ENCODE data around the gene NUP210L.

The NUP210L gene

GRCh38 chr1:154154534-154155191 is at the start of gene NUP210L:
NUP210L (minus strand) TSS chr1:154155073.
- DNase-seq, result no peak

DNA sequence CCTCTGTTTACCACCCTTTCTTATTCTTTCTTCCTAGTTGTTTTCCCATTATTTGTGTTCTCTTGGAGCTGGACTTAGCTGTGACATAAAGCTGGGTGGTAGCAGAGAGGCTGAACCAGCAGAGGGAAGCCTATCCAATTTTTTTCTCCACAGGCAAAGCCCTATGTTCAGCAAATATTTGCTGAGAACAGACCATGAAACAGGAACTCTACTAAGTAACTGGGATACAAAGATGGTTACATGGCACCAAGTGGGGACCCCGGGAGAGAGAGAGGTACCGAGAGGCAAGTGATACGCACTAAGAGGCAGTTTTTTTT is 44.6 kb upstream of the NUP210L start:
- no peak for DNase-seq

GRCh38 chr1:154198756-154199562 is 44.1 kb upstream of the NUP210L start:
- peak; percentile 45 for DNase-seq

DNA sequence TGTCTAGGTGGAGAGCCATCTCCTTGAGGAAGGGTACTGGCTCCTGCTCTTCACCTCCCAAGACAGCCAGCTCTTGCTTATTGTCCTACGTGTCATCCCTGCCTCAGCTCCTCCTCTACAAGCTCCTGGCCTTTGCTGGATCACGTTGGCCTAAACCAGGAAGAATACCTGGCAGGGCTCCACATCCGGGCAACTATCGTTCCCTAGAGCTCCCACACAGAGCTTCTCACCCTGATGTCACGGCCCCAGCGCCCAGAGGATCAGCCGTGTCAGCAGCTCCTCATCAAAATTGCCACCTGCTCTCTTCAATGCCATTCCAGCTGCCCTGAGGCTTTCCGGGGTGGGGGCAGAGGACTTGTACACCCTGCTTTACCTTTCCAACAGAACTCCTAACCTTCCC is 38.9 kb upstream of the NUP210L start:
- no peak for DNase-seq

DNA sequence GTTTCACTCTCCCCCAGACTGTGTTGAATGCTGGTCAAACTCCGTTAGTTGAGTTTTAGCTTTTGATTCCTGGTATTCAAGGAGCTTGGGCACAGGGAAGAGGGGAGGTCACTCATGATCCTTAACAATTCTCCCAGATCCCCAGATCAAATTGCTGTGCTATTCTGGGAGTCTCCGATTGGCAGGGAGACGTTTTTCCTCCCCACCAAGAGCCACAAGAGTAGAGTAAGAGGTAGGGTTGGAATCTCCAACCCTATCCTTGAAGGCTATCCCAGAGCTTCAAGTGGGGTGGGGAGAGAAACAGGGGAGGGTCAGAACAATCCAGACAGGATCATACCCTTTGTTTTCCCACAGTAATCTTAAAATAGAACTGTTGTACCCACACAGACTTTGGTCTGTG is 37.6 kb upstream of the NUP210L start:
- no peak for DNase-seq

DNA sequence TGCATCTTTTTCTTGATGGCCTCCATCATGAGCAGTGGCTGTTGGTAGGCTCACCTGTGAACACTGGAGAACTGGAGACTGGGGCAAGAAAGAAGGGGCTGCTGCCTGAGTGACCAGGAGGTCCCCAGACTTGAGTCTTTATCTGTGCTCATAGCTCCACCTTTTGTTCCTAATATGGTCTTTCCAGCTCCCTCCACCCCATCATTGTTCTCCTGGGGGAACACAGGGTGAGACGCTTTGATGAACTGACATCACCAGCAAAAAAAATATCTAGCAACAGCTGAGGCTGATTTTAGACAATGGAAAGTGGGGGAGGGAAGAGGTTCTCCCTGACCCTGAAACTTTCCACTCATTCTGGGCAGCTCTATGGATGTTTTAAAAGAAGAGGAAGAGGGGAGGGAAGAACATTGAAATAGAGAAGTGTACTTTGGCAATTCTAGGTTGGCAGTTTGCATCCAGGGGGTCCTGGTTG is 37.2 kb upstream of the NUP210L start, which contains the start of gene TPM3:
Gene TPM3, minus strand, starts transcription at position 111 of the 472 bp plus-strand sequence. Its CDS starts 82 bp downstream, at position 29.
- peak; percentile 20 for DNase-seq

DNA sequence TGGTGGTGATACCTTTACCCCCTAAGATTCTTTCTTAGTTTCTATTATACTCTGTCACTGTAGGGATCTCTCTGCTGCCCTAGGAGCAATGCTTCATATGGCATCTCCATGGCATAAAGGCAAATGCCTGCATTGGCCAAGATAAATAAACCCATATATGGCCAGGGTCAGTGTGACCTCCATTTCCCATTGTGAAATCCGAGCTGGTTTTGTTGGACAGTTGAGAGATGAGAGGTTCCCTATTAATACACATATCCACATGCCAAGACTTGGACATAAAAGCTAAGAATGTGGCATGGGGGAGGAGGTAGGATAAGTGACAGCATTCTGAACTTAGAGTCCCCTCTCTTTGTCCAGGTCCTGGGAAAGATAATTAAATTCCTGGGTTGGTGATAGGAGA is 35.7 kb upstream of the NUP210L start:
- DNase-seq, result no peak

DNA sequence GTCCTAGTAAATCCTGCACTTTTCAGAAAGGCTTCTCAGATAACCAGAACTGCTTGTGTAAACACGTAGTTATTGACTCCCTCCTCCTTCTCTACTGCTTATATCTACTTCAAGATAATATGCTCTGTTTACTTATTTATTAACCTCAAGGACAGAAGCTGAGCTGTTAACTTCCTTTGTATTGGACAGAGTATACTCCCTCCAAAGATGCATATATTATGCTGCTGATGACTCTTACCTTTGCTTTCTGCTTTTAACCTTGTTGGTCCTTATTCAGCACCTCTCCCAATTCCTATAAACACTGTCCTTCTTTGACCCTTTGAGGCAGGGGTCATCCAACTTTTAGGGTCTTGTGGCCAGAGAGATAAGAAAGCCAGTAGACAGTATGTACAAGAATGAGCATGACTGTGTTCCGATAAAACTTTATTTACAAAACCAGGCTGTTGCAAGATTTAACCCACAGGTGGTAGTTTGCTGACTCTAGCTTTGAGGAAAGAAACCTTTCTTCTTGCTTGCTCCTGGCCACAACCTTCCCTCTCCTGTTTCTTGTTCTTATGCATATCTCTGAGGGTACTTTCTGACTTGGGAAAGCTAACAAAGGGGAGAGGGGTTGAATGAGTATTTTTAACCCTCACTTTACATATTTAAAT is 32.1 kb upstream of the NUP210L start:
- no peak for DNase-seq

- DNase-seq, result peak; percentile 23
These were observed 31.3 kb upstream of the NUP210L start for GRCh38 chr1:154186177-154186576.

DNA sequence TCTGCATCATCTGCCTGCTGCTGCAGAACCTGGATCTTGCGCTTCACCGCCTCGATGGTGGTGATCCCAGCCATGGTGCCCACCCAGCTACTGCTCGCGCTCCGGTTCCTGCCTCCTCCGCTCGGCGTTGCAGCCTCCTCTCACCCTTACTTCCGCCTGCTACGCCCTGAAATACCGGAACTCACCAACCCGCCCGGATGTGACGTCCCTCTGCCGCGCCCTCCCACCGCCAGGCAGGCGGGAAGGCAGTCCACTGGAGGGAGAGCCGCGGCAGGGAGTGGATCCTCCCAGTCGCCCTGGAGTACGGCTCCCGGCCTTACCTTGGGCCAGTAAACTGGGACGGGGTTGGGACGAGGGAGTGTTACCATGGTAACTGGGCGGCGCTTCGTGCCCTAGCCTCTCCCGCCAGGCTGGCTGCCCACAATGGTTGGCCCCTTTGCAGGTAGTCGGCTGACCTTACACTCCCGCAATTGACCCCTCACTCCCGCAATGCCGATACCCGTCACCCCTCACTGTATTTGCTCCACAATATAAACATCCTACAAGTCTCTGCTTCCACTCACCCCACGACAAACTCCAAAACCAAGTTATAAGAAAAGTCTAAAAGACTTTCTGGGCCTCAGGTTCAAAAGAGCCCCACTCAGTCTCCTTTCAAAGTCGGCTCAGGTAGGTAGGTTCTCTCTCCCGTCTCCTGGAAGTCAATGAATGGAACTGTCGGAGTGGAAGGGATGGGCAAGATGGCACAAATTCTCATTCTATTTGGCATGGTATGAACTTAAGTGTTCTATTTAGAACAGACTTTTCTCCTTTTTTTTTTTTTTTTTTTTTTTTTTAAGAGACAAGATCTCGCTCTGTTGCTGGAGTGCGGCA is 28.4 kb upstream of the NUP210L start:
- DNase-seq, result peak; percentile 91

GRCh38 chr1:154182344-154183045 is 27.6 kb upstream of the NUP210L start:
- peak; percentile 68 for DNase-seq

DNA sequence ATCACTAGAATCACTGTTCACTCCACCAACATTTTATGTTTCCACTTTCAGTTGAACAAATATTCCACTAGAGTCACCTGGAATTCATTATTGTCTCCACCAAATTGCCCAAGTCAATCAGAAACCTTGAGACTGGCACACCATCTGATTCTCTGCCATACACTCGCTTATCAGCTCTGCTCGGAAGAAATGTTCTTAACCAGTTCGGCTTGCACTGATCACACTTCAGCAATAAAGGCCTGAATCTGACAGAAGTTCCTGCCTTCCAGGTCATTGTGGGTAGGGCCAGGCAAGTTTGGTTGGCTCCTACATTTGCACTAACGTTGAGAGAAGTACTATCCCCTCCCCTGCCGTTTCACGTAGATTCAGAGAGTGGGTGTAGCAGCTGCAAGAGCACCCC is 27.1 kb upstream of the NUP210L start:
- no peak for DNase-seq

DNA sequence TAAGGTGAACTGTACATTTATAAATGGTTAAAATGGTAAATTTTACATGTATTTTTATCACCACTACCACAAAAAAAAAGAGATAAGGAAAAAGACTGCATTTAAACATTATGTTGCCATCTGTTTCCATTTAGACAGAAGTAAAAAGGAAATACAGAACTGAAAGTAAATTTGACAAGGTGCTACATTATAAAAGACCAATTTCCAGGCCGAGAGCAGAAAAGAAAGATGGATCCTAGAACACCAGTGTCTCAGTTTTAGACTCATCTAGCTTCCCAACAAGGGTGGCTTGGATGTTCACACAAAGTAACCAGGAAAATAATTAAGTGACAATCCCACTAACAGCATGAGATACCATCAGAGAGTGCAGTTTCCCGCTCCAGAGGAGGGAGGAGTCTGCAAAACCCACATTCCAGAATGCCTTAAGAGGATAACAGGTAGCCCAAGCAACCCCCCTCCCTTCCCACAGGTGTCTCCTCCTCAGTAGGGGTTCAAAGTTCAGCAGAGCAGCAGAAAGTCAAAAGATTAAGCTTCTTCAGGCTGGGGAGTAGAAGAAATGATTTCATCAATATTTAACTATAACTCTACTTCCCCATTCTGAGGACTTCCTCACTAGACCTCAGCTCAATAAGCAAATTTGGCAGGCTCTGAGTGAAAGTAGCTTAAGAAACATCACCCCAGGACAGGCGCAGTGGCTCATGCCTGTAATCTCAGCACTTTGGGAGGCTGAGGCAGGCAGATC is 25.2 kb upstream of the NUP210L start:
- no peak for DNase-seq

- DNase-seq, result no peak
These were observed 24.3 kb upstream of the NUP210L start for GRCh38 chr1:154178911-154179811.

DNA sequence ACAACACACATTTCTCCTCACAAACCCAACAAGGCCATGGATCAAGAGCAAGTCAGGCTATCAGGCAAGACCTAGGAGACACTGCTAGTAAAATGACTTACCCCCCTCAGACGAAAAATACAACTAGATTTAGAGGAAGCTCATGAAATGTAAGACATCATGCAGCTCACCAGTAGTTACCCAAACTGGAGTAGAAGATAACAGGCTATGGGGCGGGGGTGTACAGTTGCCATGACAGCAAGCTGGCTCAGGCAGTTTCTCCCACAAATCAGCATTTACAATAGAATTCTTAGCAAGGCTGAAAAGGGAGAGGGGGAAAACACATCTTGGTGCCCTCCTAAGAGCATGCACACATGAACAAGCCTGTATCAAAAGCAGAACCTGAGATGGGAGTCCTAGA is 23.1 kb upstream of the NUP210L start:
- DNase-seq, result no peak

GRCh38 chr1:154176337-154176736 is 21.5 kb upstream of the NUP210L start:
- peak; percentile 66 for DNase-seq

- no peak for DNase-seq
These were observed 19.8 kb upstream of the NUP210L start for GRCh38 chr1:154174654-154175053.

- no peak for DNase-seq
These were observed 17.0 kb upstream of the NUP210L start for GRCh38 chr1:154171880-154172279.

DNA sequence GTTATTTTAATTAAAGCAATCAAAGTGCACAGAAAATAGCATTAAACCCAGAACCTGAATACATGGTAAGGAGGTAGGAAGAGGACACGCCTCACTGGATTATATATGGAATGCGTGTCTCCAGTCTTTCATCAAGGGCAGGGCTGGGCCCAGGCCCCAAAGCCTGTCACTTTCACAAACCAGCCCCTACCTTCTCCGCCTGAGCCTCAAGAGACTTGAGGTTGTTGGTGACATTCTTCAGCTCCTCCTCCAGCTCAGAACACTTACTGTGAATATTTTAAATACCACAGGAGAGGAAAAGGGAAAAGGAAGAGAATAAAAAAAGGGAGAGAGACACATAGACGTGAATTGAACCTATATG is 16.3 kb upstream of the NUP210L start:
- no peak for DNase-seq

- no peak for DNase-seq
These were observed 15.8 kb upstream of the NUP210L start for GRCh38 chr1:154170547-154171222.
